H1 (cell line): ENCODE results near the gene DLAT. TPM values are rescaled to one million over a fixed set of nuclear protein-coding genes. Genes with fewer than 3 reads are reported as not detected.

Experiments used
- CEBPB ChIP-seq: IDR thresholded peaks from 2 replicates; pipeline ENCODE4 v1.6.1; 2012; ENCODE audit warnings: low read depth, low read length
- EZH2 ChIP-seq: fragments of 200-600 bp; sonication (generic); IDR thresholded peaks from 2 replicates; pipeline ENCODE4 v1.7.1; 2012; ENCODE audit warnings: low read depth, mild to moderate bottlenecking, moderate library complexity, low read length, inconsistent platforms; ENCODE audit not compliant: severe bottlenecking
- KDM1A ChIP-seq: fragments of 200-600, 300-600 bp; sonication (generic); IDR thresholded peaks from 2 replicates; pipeline ENCODE4 v1.7.1; 2016; ENCODE audit warnings: mild to moderate bottlenecking, low read length, borderline replicate concordance
- NANOG ChIP-seq: IDR thresholded peaks from 2 replicates; pipeline ENCODE4 v1.6.1; 2011; ENCODE audit warnings: low read length, low read depth, mild to moderate bottlenecking, inconsistent platforms; ENCODE audit not compliant: insufficient read depth, poor library complexity, severe bottlenecking
- POLR2A ChIP-seq, 2 experiments: IDR thresholded peaks; 1 replicate in 1 of 2; 2 replicates in 1 of 2; pipeline ENCODE4 v1.6.1; 2011; ENCODE audit warnings: low read depth in 2 of 2, low read length in 2 of 2, mild to moderate bottlenecking in 2 of 2; ENCODE audit errors: control extremely low read depth in 1 of 2
- POLR2AphosphoS5 ChIP-seq: IDR thresholded peaks from 2 replicates; pipeline ENCODE4 v1.6.1; 2011; ENCODE audit warnings: low read depth, low read length
- RAD21 ChIP-seq, 2 experiments: IDR thresholded peaks in 1 of 2; conservative IDR thresholded peaks in 1 of 2; 2 replicates each; pipeline ENCODE4 v1.6.1; 2011; ENCODE audit warnings: low read depth in 2 of 2, low read length in 2 of 2, improper control_type of control experiment in 1 of 2, inconsistent platforms in 1 of 2, mild to moderate bottlenecking in 1 of 2, moderate library complexity in 1 of 2
- SIN3A ChIP-seq, 2 experiments: IDR thresholded peaks in 1 of 2; conservative IDR thresholded peaks in 1 of 2; 2 replicates each; pipeline ENCODE4 v1.6.1; 2011 to 2012; ENCODE audit warnings: low read length in 2 of 2, improper control_type of control experiment in 1 of 2, low read depth in 1 of 2, mild to moderate bottlenecking in 1 of 2
- TCF12 ChIP-seq: IDR thresholded peaks from 2 replicates; pipeline ENCODE4 v1.6.1; 2011; ENCODE audit warnings: low read depth, mild to moderate bottlenecking, low read length
- TEAD4 ChIP-seq: IDR thresholded peaks from 2 replicates; pipeline ENCODE4 v1.6.1; 2012; ENCODE audit warnings: low read depth, low read length, inconsistent platforms, mixed read lengths
- ZNF274 ChIP-seq: IDR thresholded peaks from 2 replicates; pipeline ENCODE4 v1.7.0; 2012; ENCODE audit warnings: low read length, borderline replicate concordance; ENCODE audit errors: extremely low read depth
- polyA plus RNA-seq, 7 experiments: library from polyadenylated mRNA; depleted of rRNA in 3 of 7; stranded (reverse) in 5 of 7; unstranded in 2 of 7; fragments of >200 nt in 5 of 7; fragments of 200-250 nt in 2 of 7; gene quantifications; 1 replicate in 5 of 7; 2 replicates in 1 of 7; 4 replicates in 1 of 7; pipeline versions ENCODE4 v1.2.1 to v1.2.3, GENCODE V29; 2011 to 2013; ENCODE audit warnings: missing spikeins in 2 of 7, mixed read lengths in 2 of 7
- total RNA-seq: library from RNA; stranded (reverse); fragmentation: NEBNext Ultra II Directional; extraction: Animal tissue kit (Norgen Biotek cat#: 25700); gene quantifications from 2 replicates; pipeline ENCODE4 v1.2.1, GENCODE V29; 2021
- TF ChIP-seq, protein P1 (sequence below): IDR thresholded peaks from 2 replicates; pipeline ENCODE4 v1.6.1; 2012; ENCODE audit warnings: inconsistent platforms

DLAT gene
- total and polyA plus RNA-seq, 2 of the 8 experiments (the other 6 are each of a cell fraction or from before 2014, with no cell fraction given), result 23.1 to 66.2 TPM

- peak; percentile 77 for TF ChIP-seq TEAD4
- no peak for TF ChIP-seq TCF12
- TF ChIP-seq CEBPB, result no peak
- no peak for TF ChIP-seq ZNF274
- TF ChIP-seq KDM1A, result no peak
- TF ChIP-seq, protein P1, sequence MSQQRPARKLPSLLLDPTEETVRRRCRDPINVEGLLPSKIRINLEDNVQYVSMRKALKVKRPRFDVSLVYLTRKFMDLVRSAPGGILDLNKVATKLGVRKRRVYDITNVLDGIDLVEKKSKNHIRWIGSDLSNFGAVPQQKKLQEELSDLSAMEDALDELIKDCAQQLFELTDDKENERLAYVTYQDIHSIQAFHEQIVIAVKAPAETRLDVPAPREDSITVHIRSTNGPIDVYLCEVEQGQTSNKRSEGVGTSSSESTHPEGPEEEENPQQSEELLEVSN, result no peak
- no peak for TF ChIP-seq NANOG
- TF ChIP-seq RAD21 (IDR thresholded peaks at IDR 0.05 in 1 of 2, conservative IDR thresholded peaks at IDR 0.05 in 1 of 2; ENCODE audit: low read depth in 2 of 2, low read length in 2 of 2), result peak; percentile 85 to 86
- peak; percentile 61 for TF ChIP-seq POLR2AphosphoS5
- no peak for TF ChIP-seq POLR2A (IDR thresholded peaks at IDR 0.05; ENCODE audit: control extremely low read depth in 1 of 2, low read depth in 2 of 2, low read length in 2 of 2)
- 0 out of 4 replicates have a peak, but pooled peaks of 1 of the 2 experiments have one; percentile 51 for TF ChIP-seq SIN3A (conservative IDR thresholded peaks at IDR 0.05 in 1 of 2, IDR thresholded peaks at IDR 0.05 in 1 of 2; ENCODE audit: low read depth in 1 of 2, low read length in 2 of 2)
- no peak for TF ChIP-seq EZH2
These were observed 43.2 kb upstream of the DLAT start (continued) for GRCh38 chr11:111982019-111982464.
